Endothelial cell of umbilical vein (primary cell): ENCODE measurements around the gene MAGI1. TPM values are rescaled to one million over a fixed set of nuclear protein-coding genes. Genes with fewer than 3 reads are reported as not detected.

Experiments
- BruUV-seq: library from RNA; stranded (reverse); fragments of 400-500 nt; replicated peaks from 2 replicates; lab custom pipeline; 2021; lab: Mats Ljungman, UMichigan
- CTCF ChIA-PET: fragments of 300-600, 350-600 bp; sonication (Branson Sonifier 250); formaldehyde crosslinking; loops from one replicate; lab custom pipeline; 2021; ENCODE audit warnings: antibody characterized with exemption, inconsistent platforms; lab: Charles Lee
- POLR2A ChIA-PET: fragments of 300-600, 350-600 bp; sonication (Branson Sonifier 250); formaldehyde crosslinking; loops from one replicate; lab custom pipeline; 2021; ENCODE audit warnings: antibody characterized with exemption, inconsistent platforms; lab: Charles Lee
- DNase-seq: peaks from one replicate; pipeline ENCODE4 v3.0.0-alpha.2; 2011; ENCODE audit warnings: low read depth, low spot score
- FAIRE-seq: peaks from 2 replicates; lab custom pipeline; 2011; peaks lifted over from hg19 to GRCh38; lab: Jason Lieb, UNC
- H2AFZ ChIP-seq: 2 replicates; pipeline ENCODE4 v1.6.0; 2012; ENCODE audit warnings: low read depth, low read length, control low read depth, inconsistent platforms
- H3K27ac ChIP-seq: 2 replicates; pipeline ENCODE4 v1.5.1; 2011; ENCODE audit warnings: low read depth, mild to moderate bottlenecking, control low read depth, low read length, moderate library complexity; ENCODE audit not compliant: insufficient read depth
- H3K27me3 ChIP-seq, 2 experiments: 2 replicates each; pipeline versions ENCODE4 v1.6.0 to v1.6.1; 2011; ENCODE audit warnings: low read length in 2 of 2, mixed read lengths in 1 of 2; ENCODE audit not compliant: control insufficient read depth in 2 of 2, insufficient read depth in 2 of 2
- H3K36me3 ChIP-seq, 2 experiments: 2 replicates in 1 of 2; 3 replicates in 1 of 2; pipeline ENCODE4 v1.5.1; 2011; ENCODE audit warnings: low read length in 2 of 2, mild to moderate bottlenecking in 1 of 2, moderate library complexity in 1 of 2; ENCODE audit not compliant: control insufficient read depth in 2 of 2, insufficient read depth in 2 of 2; ENCODE audit errors: extremely low read depth in 1 of 2
- H3K4me1 ChIP-seq: 3 replicates; pipeline ENCODE4 v1.5.1; 2011; ENCODE audit warnings: mild to moderate bottlenecking, low read length; ENCODE audit not compliant: control insufficient read depth, insufficient read depth; ENCODE audit errors: extremely low read depth
- H3K4me2 ChIP-seq: 2 replicates; pipeline ENCODE4 v1.6.1; 2011; ENCODE audit warnings: low read length, control low read depth, mixed read lengths; ENCODE audit not compliant: insufficient read depth
- H3K4me3 ChIP-seq, 3 experiments: fragments of 200-600 bp in 1 of 3; sonication (generic), shearing (Covaris generic) in 1 of 3; replicated peaks in 1 of 3; 2 replicates each; pipeline ENCODE4 v1.5.1; 2011 to 2016; ENCODE audit warnings: control low read depth in 3 of 3, low read length in 3 of 3, mild to moderate bottlenecking in 2 of 3, inconsistent platforms in 1 of 3, low read depth in 1 of 3, moderate library complexity in 1 of 3; ENCODE audit not compliant: insufficient read depth in 1 of 3
- H3K79me2 ChIP-seq: 2 replicates; pipeline ENCODE4 v1.6.0; 2012; ENCODE audit warnings: low read length, inconsistent platforms; ENCODE audit not compliant: control insufficient read depth, insufficient read depth
- H3K9ac ChIP-seq: replicated peaks from 2 replicates; pipeline ENCODE3; 2011; ENCODE audit warnings: low read length, control low read depth; ENCODE audit not compliant: insufficient read depth; ENCODE audit errors: extremely low read depth
- H3K9me1 ChIP-seq: replicated peaks from 3 replicates; pipeline ENCODE4 v1.6.0; 2011; ENCODE audit warnings: mild to moderate bottlenecking, low read length; ENCODE audit not compliant: control insufficient read depth, insufficient read depth; ENCODE audit errors: extremely low read depth
- H3K9me3 ChIP-seq: replicated peaks from 2 replicates; pipeline ENCODE4 v1.5.1; 2012; ENCODE audit warnings: low read length, inconsistent platforms; ENCODE audit not compliant: control insufficient read depth, insufficient read depth
- H4K20me1 ChIP-seq: replicated peaks from 2 replicates; pipeline ENCODE3; 2011; ENCODE audit warnings: mild to moderate bottlenecking, low read length; ENCODE audit not compliant: control insufficient read depth, insufficient read depth; ENCODE audit errors: extremely low read depth
- CTCF ChIP-seq, 2 donors: IDR thresholded peaks; 1 replicate in 1 of 2; 2 replicates in 1 of 2; pipeline ENCODE4 v1.5.1; 2011; ENCODE audit warnings: low read length in 2 of 2, mild to moderate bottlenecking in 2 of 2, moderate library complexity in 2 of 2, control low read depth in 1 of 2, inconsistent platforms in 1 of 2, low read depth in 1 of 2; ENCODE audit not compliant: insufficient read depth in 1 of 2; ENCODE audit errors: extremely low read depth in 1 of 2
- EZH2 ChIP-seq: IDR thresholded peaks from 2 replicates; pipeline ENCODE4 v1.6.1; 2012; ENCODE audit warnings: borderline replicate concordance, low read depth, mild to moderate bottlenecking, moderate library complexity, low read length, inconsistent platforms; ENCODE audit not compliant: severe bottlenecking
- FOS ChIP-seq: IDR thresholded peaks from 2 replicates; pipeline ENCODE4 v1.6.1; 2011; ENCODE audit warnings: mild to moderate bottlenecking, low read length, moderate library complexity, borderline replicate concordance; ENCODE audit not compliant: insufficient read depth
- GATA2 ChIP-seq: IDR thresholded peaks from 2 replicates; pipeline ENCODE4 v1.7.0; 2011; ENCODE audit warnings: low read depth, mild to moderate bottlenecking, moderate library complexity, mixed read lengths, low read length; ENCODE audit not compliant: insufficient read length, insufficient read depth
- JUN ChIP-seq: IDR thresholded peaks from 2 replicates; pipeline ENCODE4 v1.6.1; 2011; ENCODE audit warnings: borderline replicate concordance, low read depth; ENCODE audit not compliant: insufficient read length, insufficient read depth
- MAX ChIP-seq: IDR thresholded peaks from 2 replicates; pipeline ENCODE4 v1.6.1; 2011; ENCODE audit not compliant: insufficient read depth, insufficient read length
- MYC ChIP-seq: IDR thresholded peaks from one replicate; pipeline ENCODE4 v1.6.1; 2011; ENCODE audit warnings: mild to moderate bottlenecking, low read depth, low read length
- POLR2A ChIP-seq: IDR thresholded peaks from 2 replicates; pipeline ENCODE4 v1.6.1; 2012; ENCODE audit warnings: low read depth, mild to moderate bottlenecking, control low read depth, low read length
- POLR2AphosphoS5 ChIP-seq: IDR thresholded peaks from 2 replicates; pipeline ENCODE4 v1.6.1; 2012; ENCODE audit warnings: low read depth, mild to moderate bottlenecking, control low read depth, low read length, moderate library complexity; ENCODE audit not compliant: insufficient read depth
- dilution Hi-C: fragments of 300-500 bp; cut with MboI; formaldehyde crosslinking; loops from one replicate; pipeline ENCODE4 v1.15.0; 2019; ENCODE audit warnings: low sequenced_read_pairs; ENCODE audit not compliant: extremely low pct_ligation_motif_present
- intact Hi-C: fragments of 100-400 bp; cut with micrococcal nuclease; formaldehyde crosslinking; loops from one replicate; pipeline ENCODE4 v1.10.0; 2022
- polyA plus RNA-seq, 4 experiments: library from polyadenylated mRNA; depleted of rRNA in 3 of 4; stranded (reverse) in 3 of 4; unstranded in 1 of 4; fragments of >200 nt; gene quantifications; 2 replicates each; pipeline versions ENCODE4 v1.2.1 to v1.2.3, GENCODE V29; 2011 to 2012; ENCODE audit warnings: missing spikeins in 1 of 4
- total RNA-seq: library from RNA; stranded (reverse); gene quantifications from 2 replicates; pipeline ENCODE4 v1.2.3, GENCODE V29; 2021

The MAGI1 gene
- total and polyA plus RNA-seq, 2 donors (not counting 3 experiments of a cell fraction or from before 2014, with no cell fraction given), result 10.1 to 47.9 TPM

- dilution Hi-C loops (no loop called here), intact Hi-C loops (loop anchor here (5.0 kb wide), 1 partner anchor 41 kb away; no protein-coding TSS in a partner anchor)
- no peaks in the 10 kb centered on the region for H3K27me3 ChIP-seq
- TF ChIP-seq CTCF (IDR thresholded peaks at IDR 0.05; ENCODE audit: extremely low read depth in 1 of 2, insufficient read depth in 1 of 2, low read depth in 1 of 2, low read length in 2 of 2), result no peak
- TF ChIP-seq POLR2A, result no peak
- no peak for TF ChIP-seq POLR2AphosphoS5
- TF ChIP-seq MYC, result no peak
- TF ChIP-seq EZH2, result no peak
- no peak for TF ChIP-seq JUN
- no peak for TF ChIP-seq MAX
- no peak for TF ChIP-seq GATA2
- no peak for TF ChIP-seq FOS
- no peak overlapping the region for H3K9ac ChIP-seq
- DNase-seq, result no peak
- H3K9me3 ChIP-seq, result no peaks in the 10 kb centered on the region
- ChIA-PET CTCF (no interaction called here), POLR2A (interaction anchor here (0.7 kb wide), 1 partner anchor 10 kb away, joined by 3 read pairs; no protein-coding TSS in a partner anchor)
- peaks cover 3% of the 10 kb centered on the region for H3K79me2 ChIP-seq
- BruUV-seq, result no TSS peak
- no peak overlapping the region for H3K27ac ChIP-seq
- no peaks in the 10 kb centered on the region for H3K36me3 ChIP-seq
- no peak overlapping the region for H3K4me3 ChIP-seq
- peaks cover 29% of the 10 kb centered on the region for H3K4me1 ChIP-seq
- H3K4me2 ChIP-seq, result no peak overlapping the region
- no peak overlapping the region for H2AFZ ChIP-seq
- FAIRE-seq, result no peak
- peaks cover 6% of the 10 kb centered on the region for H4K20me1 ChIP-seq
- H3K9me1 ChIP-seq, result no peaks in the 10 kb centered on the region
These were observed 142.4 kb downstream of the MAGI1 start for GRCh38 chr3:65896321-65896720.
